Measurements from ENCODE around the gene SUSD2. TPM values are rescaled to one million over a fixed set of nuclear protein-coding genes. Genes with fewer than 3 reads are reported as not detected.
"Not testable (repeated sequence)": the region's sequence is repeated elsewhere in the genome, so short reads cannot be mapped to it uniquely, and the experiment has no call there.

SUSD2 gene
- total RNA-seq, 1 donor from 2014 or later, result 2.6 TPM

DNA sequence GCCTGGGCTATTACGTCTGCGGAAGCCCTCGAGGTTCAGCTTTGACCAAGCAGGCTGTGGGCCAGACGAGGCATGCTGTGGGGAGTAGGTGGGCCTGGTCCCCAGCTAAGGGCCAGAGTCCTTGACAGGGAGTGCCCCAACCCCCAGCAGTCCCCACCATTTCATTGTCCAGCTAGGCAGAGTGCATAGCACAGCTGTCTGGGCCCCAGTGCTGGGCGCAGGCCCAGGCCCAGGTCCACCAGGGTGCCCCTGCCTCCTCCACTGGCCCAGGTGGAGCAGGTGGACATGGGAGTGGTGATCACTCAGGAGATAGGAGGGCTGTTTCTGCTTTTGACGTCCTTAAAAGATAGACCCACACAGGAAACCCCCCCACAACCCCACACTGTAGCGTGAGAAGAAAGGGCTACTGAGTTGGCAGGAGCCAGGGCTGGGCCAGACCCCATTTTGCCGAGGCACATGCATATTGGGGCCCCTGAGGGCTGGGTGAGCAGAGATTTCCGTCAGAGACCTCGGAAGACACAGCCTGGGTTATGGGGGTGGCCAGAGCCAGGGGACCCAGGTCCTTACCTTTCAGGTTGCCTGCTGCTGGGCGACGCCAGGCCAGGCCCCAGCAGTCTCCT, 11.7 kb upstream of the SUSD2 start:
- no peak for DNase-seq
- intact Hi-C loops (cut with DNase I), result loop anchor here (5.0 kb wide), 2 partner anchors 52 to 167 kb away; no protein-coding TSS in a partner anchor
- no peak for ATAC-seq (ENCODE audit: poor library complexity)

DNA sequence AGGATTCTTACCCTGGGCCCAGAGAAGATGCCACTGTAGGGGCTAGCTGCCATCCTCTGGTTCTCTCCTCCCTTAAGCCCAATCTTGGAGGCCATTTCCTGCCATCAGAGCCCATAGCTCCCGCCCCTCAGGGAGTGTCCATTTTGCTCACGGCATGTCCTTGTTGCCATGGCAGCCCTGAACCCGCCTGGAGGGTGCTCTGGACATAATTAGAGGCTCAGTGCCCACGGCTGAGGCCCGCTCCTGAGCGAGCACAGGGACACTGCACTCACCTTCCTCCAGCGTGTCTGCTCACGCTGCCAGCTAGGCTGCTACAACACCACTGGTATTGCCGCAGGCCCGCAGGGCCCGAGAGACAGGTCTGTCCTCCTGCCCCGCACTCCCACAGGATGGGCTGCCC, 11.1 kb upstream of the SUSD2 start:
- ATAC-seq (ENCODE audit: poor library complexity) (no peak), DNase-seq (no peak)
- intact Hi-C loops (cut with DNase I), result loop anchor here (5.0 kb wide), 1 partner anchor 168 kb away; no protein-coding TSS in a partner anchor

DNA sequence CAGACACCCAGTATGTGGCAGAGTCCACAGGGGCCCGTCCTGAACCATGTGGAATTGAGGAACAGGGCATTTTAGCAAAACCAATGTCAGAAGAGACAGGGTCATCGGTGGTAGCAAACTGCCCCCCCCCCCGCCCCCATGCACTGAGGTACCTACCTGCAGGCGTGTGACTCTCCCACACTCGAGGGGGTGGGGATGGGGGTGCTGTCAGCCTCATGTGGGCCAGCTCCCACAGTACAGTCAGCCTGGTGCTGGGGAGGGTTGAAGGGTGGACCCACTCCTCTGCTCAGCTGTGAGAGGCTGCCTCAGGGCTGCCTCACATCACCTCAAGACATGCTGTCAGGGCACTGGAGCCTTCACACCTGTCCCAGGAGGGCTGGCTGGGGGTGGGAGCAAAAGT, 10.7 kb upstream of the SUSD2 start:
- intact Hi-C loops (cut with DNase I), result loop anchor here (5.0 kb wide), 1 partner anchor 168 kb away; no protein-coding TSS in a partner anchor
- no peak for ATAC-seq (ENCODE audit: poor library complexity)
- DNase-seq, result no peak

GRCh38 chr22:24171822-24172221, 9.5 kb upstream of the SUSD2 start:
- no peak for ATAC-seq (ENCODE audit: poor library complexity)
- intact Hi-C loops (cut with DNase I), result loop anchor here (5.0 kb wide), 1 partner anchor 170 kb away; no protein-coding TSS in a partner anchor

DNA sequence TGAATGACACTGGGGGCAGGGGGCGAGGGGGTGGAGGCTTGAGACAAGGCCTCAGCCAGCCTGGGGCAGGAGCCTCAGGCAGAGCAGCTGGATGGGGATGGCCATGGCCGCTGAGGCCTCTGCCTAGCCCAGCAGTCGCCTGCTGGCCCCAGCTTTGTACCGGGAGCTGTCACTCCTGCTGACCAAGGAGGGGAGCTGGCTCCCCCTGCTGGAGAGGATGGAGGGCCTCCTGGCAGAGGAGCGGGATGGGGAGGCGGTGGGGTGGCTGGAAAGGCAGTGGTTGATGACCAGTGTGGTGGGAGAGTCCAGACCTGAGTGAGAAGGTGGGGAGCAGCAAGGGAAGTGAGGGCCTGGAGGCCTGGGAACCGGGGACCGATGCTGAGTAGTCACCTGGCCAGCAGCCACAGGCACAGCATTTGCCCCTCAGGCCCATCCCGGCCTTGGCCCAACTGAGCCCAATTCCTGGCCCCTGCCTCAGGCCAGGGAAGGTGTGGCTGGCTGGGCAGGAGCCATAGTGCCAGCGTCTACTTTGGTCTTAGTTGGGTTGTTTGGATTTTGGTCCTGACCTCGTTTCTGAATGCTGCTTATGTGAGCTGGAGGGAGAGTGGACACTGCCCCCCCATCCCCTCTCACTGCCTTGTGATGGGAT, 6.0 kb upstream of the SUSD2 start:
- DNase-seq (peak; percentile 90), ATAC-seq (ENCODE audit: poor library complexity) (peak; percentile 76)
- intact Hi-C loops (cut with DNase I), result loop anchor here (2.0 to 5.0 kb wide), 2 partner anchors 42 to 68 kb away; no protein-coding TSS in a partner anchor

More at GRCh38 chr22:24171822-24172221, 9.5 kb upstream of the SUSD2 start:
- DNase-seq, result no peak

DNA sequence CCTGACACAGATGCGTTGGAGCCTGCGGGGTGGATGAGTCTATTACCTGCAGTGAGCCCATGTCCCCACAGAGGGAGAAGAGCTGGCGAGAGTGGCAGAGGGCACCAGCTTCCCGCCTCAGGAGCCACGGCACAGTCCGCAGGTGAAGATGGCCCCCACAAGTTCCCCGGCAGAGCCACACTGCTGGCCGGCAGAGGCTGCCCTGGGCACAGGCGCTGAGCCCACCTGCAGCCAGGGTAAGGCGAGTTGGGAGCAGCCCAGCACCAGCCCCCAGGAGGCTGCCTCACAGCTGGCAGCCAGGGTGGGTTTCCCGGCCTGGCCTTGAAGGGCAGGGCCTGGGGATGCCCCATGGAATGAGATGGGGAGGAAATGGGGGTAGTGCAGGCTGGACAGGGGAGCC, 5.2 kb upstream of the SUSD2 start:
- intact Hi-C loops (cut with DNase I), result loop anchor here (5.0 kb wide), 1 partner anchor 69 kb away; no protein-coding TSS in a partner anchor
- ATAC-seq (ENCODE audit: poor library complexity), result no peak
- no peak for DNase-seq

GRCh38 chr22:24176630-24177029, 4.7 kb upstream of the SUSD2 start:
- ATAC-seq (ENCODE audit: poor library complexity), result peak; percentile 87
- peak; percentile 78 for DNase-seq
- intact Hi-C loops (cut with DNase I), result loop anchor here (5.0 kb wide), 1 partner anchor 69 kb away; no protein-coding TSS in a partner anchor

DNA sequence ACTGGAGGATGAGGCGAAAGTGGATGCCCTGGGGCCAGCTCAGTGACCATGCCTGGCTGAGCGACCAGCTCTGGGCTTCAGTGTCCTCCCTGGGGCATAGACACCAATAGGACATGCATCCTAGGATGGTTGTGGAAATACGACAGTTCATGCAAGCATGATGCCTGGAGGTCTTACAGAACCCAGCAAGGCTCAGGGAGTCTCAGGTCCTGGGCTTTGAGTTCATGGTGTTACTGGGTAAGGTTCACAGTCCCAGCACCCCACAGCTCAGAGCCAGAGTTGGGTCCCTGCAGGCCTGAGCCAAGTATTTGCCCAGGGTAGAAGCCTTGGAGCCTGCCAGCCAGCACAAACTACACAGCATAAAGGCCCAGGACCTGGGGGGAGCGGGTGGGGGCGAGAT, 4.2 kb upstream of the SUSD2 start:
- DNase-seq, result no peak
- ATAC-seq (ENCODE audit: poor library complexity), result no peak
- intact Hi-C loops (cut with DNase I), result loop anchor here (5.0 kb wide), 1 partner anchor 70 kb away; no protein-coding TSS in a partner anchor

DNA sequence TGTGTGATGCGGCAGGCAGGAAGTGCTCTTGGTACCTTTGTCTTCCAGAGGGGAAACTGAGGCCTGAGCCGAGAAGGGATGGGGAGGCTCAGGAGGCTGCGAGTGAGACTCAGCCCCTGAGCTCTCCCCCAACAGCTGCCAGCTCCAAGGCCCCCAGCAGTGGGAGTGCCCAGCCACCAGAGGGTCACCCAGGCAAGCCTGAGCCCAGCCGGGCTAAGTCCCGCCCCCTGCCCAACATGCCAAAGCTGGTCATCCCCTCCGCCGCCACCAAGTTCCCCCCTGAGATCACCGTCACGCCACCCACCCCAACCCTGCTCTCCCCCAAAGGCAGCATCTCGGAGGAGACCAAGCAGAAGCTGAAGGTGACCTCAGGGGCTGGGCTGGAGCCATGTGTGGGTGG, 3.8 kb upstream of the SUSD2 start:
- intact Hi-C loops (cut with DNase I), result loop anchor here (5.0 kb wide), 1 partner anchor 70 kb away; no protein-coding TSS in a partner anchor
- ATAC-seq (ENCODE audit: poor library complexity), result no peak
- no peak for DNase-seq

DNA sequence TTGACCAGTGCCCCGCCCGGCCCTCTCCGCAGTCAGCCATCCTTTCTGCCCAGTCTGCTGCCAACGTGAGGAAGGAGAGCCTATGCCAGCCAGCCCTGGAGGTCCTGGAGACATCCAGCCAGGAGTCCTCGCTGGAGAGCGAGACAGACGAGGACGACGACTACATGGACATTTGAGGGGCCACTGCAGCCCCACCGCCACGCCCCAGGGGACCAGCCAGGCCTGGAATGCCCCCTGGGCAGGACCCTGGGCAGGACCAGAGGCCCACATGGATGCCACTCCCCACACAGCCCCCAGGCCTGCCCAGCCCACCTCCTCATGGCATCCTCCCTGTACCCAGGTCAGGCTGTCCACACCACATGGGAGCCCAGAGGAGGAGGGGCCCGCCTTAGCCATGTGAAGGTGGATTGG, 3.3 kb upstream of the SUSD2 start:
- no peak for DNase-seq

DNA sequence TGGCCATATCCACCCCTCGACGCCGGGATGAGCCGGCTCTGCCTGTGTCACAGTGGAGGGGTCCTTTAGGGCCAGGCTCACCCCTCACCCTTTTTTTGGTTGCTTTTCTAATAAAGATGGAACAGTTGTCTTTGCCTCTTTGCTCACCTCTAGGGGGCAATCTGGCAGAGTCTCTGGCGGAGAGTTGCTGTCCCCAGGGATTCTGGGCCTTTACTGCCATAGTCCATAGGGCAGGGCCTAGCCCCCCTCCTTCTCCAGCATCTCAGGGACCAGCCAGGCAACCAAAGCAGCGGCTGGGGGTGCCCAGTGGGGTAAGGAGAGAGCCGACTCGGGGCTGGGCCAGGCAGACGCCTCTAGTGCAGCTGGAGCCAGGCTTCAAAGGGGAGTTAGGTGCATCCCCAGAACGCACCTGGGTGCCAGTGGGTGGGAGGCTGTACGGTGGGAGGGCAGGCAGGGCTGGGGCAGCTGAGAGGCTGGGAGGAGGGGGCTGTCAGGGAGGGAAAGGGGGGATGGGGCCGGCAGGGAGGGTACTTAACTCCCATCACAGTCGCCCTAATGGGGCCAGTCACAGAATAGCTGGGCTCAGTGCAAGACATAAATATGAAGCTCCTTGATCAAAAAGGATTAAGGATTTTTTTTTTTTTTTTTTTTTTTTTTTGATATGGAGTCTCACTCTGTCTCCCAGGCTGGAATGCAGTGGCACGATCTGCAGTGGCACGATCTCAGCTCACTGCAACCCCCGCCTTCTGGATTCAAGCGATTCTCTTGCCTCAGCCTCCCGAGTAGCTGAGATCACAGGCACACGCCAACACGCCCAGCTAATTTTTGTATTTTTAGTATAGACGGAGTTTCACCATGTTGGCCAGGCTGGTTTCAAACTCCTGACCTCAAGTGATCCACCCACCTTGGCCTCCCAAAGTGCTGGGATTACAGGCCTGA, 2.5 kb upstream of the SUSD2 start:
- ATAC-seq (ENCODE audit: poor library complexity) (no peak), DNase-seq (no peak)
- intact Hi-C loops (cut with DNase I), result loop anchor here (5.0 kb wide), 1 partner anchor 71 kb away; no protein-coding TSS in a partner anchor

More for the DNA sequence above, 3.3 kb upstream of the SUSD2 start:
- intact Hi-C loops (cut with DNase I), result loop anchor here (5.0 kb wide), 1 partner anchor 71 kb away; no protein-coding TSS in a partner anchor
- ATAC-seq (ENCODE audit: poor library complexity), result no peak

- peak; percentile 38 for DNase-seq
Measured at GRCh38 chr22:24179478-24180210, 1.6 kb upstream of the SUSD2 start.

GRCh38 chr22:24180316-24181087, 785 bp upstream of the SUSD2 start:
- ATAC-seq (ENCODE audit: poor library complexity) (no peak), DNase-seq (peak; percentile 50)
- intact Hi-C loops (cut with DNase I), result loop anchor here (10.0 kb wide), 1 partner anchor 344 kb away; no protein-coding TSS in a partner anchor

More at GRCh38 chr22:24179478-24180210, 1.6 kb upstream of the SUSD2 start:
- intact Hi-C loops (cut with DNase I), result loop anchor here (5.0 to 10.0 kb wide), 2 partner anchors 72 to 345 kb away; no protein-coding TSS in a partner anchor
- ATAC-seq (ENCODE audit: poor library complexity), result no peak

- ATAC-seq (ENCODE audit: poor library complexity) (no peak), DNase-seq (peak; percentile 47)
- intact Hi-C loops (cut with DNase I), result loop anchor here (10.0 kb wide), 1 partner anchor 343 kb away; no protein-coding TSS in a partner anchor
Measured at GRCh38 chr22:24181996-24182899, 961 bp downstream of the SUSD2 start.

GRCh38 chr22:24182900-24183246, 1.6 kb downstream of the SUSD2 start:
- ATAC-seq (ENCODE audit: poor library complexity); DNase-seq: not testable (repeated sequence)
- intact Hi-C loops (cut with DNase I), result loop anchor here (10.0 kb wide), 1 partner anchor 342 kb away; no protein-coding TSS in a partner anchor
